Measurements from ENCODE around the gene SGMS2.

SGMS2 gene

GRCh38 chr4:107863850-107864371 is 39.2 kb downstream of the SGMS2 start:
- in situ Hi-C loops (cut with MboI; ENCODE audit: low sequenced_read_pairs): no loop called here

- in situ Hi-C loops (cut with MboI; ENCODE audit: low sequenced_read_pairs): no loop called here
Measured at GRCh38 chr4:107866726-107867125, 42.0 kb downstream of the SGMS2 start.

- in situ Hi-C loops (cut with MboI; ENCODE audit: low sequenced_read_pairs): no loop called here
Measured at GRCh38 chr4:107870236-107870635, 45.5 kb downstream of the SGMS2 start.

- in situ Hi-C loops (cut with MboI; ENCODE audit: low sequenced_read_pairs): no loop called here
Measured at GRCh38 chr4:107870916-107871786, 46.4 kb downstream of the SGMS2 start.

GRCh38 chr4:107874024-107874423 is 49.3 kb downstream of the SGMS2 start:
- in situ Hi-C loops (cut with MboI; ENCODE audit: low sequenced_read_pairs): no loop called here

GRCh38 chr4:107876099-107876498 is 51.4 kb downstream of the SGMS2 start:
- in situ Hi-C loops (cut with MboI; ENCODE audit: low sequenced_read_pairs): no loop called here

GRCh38 chr4:107877361-107877760 is 52.6 kb downstream of the SGMS2 start:
- in situ Hi-C loops (cut with MboI; ENCODE audit: low sequenced_read_pairs): no loop called here

- in situ Hi-C loops (cut with MboI; ENCODE audit: low sequenced_read_pairs): no loop called here
Measured at GRCh38 chr4:107885865-107886264, 61.1 kb downstream of the SGMS2 start.

- in situ Hi-C loops (cut with MboI; ENCODE audit: low sequenced_read_pairs): no loop called here
Measured at GRCh38 chr4:107888237-107888636, 63.5 kb downstream of the SGMS2 start.

- in situ Hi-C loops (cut with MboI; ENCODE audit: low sequenced_read_pairs): no loop called here
Measured at GRCh38 chr4:107890779-107891178, 66.0 kb downstream of the SGMS2 start.

- in situ Hi-C loops (cut with MboI; ENCODE audit: low sequenced_read_pairs): no loop called here
Measured at GRCh38 chr4:107891299-107891698, 66.6 kb downstream of the SGMS2 start.

- in situ Hi-C loops (cut with MboI; ENCODE audit: low sequenced_read_pairs): no loop called here
Measured at GRCh38 chr4:107893171-107894137, 68.7 kb downstream of the SGMS2 start.

GRCh38 chr4:107894138-107894603 is 69.4 kb downstream of the SGMS2 start:
- in situ Hi-C loops (cut with MboI; ENCODE audit: low sequenced_read_pairs): no loop called here

GRCh38 chr4:107896158-107896645 is 71.5 kb downstream of the SGMS2 start:
- in situ Hi-C loops (cut with MboI; ENCODE audit: low sequenced_read_pairs): no loop called here

GRCh38 chr4:107896646-107897045 is 71.9 kb downstream of the SGMS2 start:
- in situ Hi-C loops (cut with MboI; ENCODE audit: low sequenced_read_pairs): no loop called here

- in situ Hi-C loops (cut with MboI; ENCODE audit: low sequenced_read_pairs): no loop called here
Measured at GRCh38 chr4:107897823-107898222, 73.1 kb downstream of the SGMS2 start.

GRCh38 chr4:107900067-107900466 is 75.3 kb downstream of the SGMS2 start:
- in situ Hi-C loops (cut with MboI; ENCODE audit: low sequenced_read_pairs): no loop called here

- in situ Hi-C loops (cut with MboI; ENCODE audit: low sequenced_read_pairs): no loop called here
Measured at GRCh38 chr4:107900508-107900907, 75.8 kb downstream of the SGMS2 start.

- in situ Hi-C loops (cut with MboI; ENCODE audit: low sequenced_read_pairs): no loop called here
Measured at GRCh38 chr4:107901213-107901934, 76.6 kb downstream of the SGMS2 start.

- in situ Hi-C loops (cut with MboI; ENCODE audit: low sequenced_read_pairs): no loop called here
Measured at GRCh38 chr4:107902715-107903114, 78.0 kb downstream of the SGMS2 start.

All from hTERT RPE-1 (cell line).